Ovary (tissue), 9 donors: ENCODE data around the gene DDX60. TPM values are rescaled to one million over a fixed set of nuclear protein-coding genes. Genes with fewer than 3 reads are reported as not detected.
"Not testable (repeated sequence)": the region's sequence is repeated elsewhere in the genome, so short reads cannot be mapped to it uniquely, and the experiment has no call there.

ENCODE experiments used
- DNase-seq, 5 donors: peaks; one replicate each; pipeline ENCODE4 v3.0.0-alpha.2; 2019 to 2020
- H3K27ac ChIP-seq, 2 donors: fragments of 200-600 bp; one replicate each; pipeline versions ENCODE4 v1.5.1 to v1.8.0; 2019 to 2022
- H3K27me3 ChIP-seq: fragments of 200-600 bp; one replicate; pipeline ENCODE4 v1.8.0; 2022
- H3K36me3 ChIP-seq: fragments of 200-600 bp; sonication (generic); one replicate; pipeline ENCODE4 v1.5.1; 2019
- H3K4me1 ChIP-seq: one replicate; pipeline ENCODE4 v1.8.1; 2013; ENCODE audit warnings: mild to moderate bottlenecking, moderate library complexity; ENCODE audit not compliant: insufficient read depth
- H3K4me3 ChIP-seq: fragments of 200-600 bp; sonication (generic); one replicate; pipeline ENCODE4 v1.5.1; 2017
- H3K9me3 ChIP-seq, 2 donors: fragments of 200-600 bp in 1 of 2; sonication (generic) in 1 of 2; one replicate each; pipeline versions ENCODE4 v1.5.1 to v1.8.1; 2013 to 2019; ENCODE audit warnings: mild to moderate bottlenecking in 1 of 2, moderate library complexity in 1 of 2
- CTCF ChIP-seq, 3 donors: fragments of 450-650 bp in 2 of 3; fragments of 200-600 bp in 1 of 3; IDR thresholded peaks; one replicate each; pipeline versions ENCODE4 v1.5.1 to v1.8.0; 2016 to 2022; ENCODE audit warnings: antibody characterized with exemption in 3 of 3, mild to moderate bottlenecking in 1 of 3
- EP300 ChIP-seq: sonication (generic); formaldehyde crosslinking; IDR thresholded peaks from one replicate; pipeline ENCODE4 v1.6.1; 2017; ENCODE audit warnings: antibody characterized with exemption
- POLR2A ChIP-seq: fragments of 450-650 bp; IDR thresholded peaks from one replicate; pipeline ENCODE4 v1.6.1; 2017; ENCODE audit warnings: antibody characterized with exemption, mild to moderate bottlenecking, moderate library complexity
- WGBS, 3 donors: extraction: QIAGEN DNeasy Blood & Tissue Kit in 1 of 3; methylation state at CpG; one replicate each; pipeline versions ENCODE4 v1.1.5 to v1.1.7; 2013 to 2017; 5-methylcytosine and 5-hydroxymethylcytosine counted together
- intact Hi-C, 4 donors: fragments of 100-400 bp; cut with DNase I; formaldehyde crosslinking; loops; one replicate each; pipeline versions ENCODE4 v1.11.0 to v1.15.1; 2022 to 2023
- polyA plus RNA-seq, 2 donors: library from polyadenylated mRNA; stranded (reverse); fragments of 200-250 nt in 1 of 2; fragments of 350-450 nt in 1 of 2; fragmentation: Illumina TruSeq in 1 of 2; extraction: RNeasy Lipid Tissue Mini Kit (QIAGEN cat#74804) in 1 of 2; gene quantifications; one replicate each; pipeline ENCODE4 v1.2.3, GENCODE V29; 2013 to 2014
- total RNA-seq, 7 donors: library from RNA; depleted of rRNA in 2 of 7; stranded (reverse); fragments of >200 nt in 2 of 7; fragmentation: NEBNext Ultra II Directional in 3 of 7; extraction: Animal tissue kit (Norgen Biotek cat#: 25700) in 3 of 7; gene quantifications; one replicate each; pipeline versions ENCODE4 v1.1.0 to v1.2.4, GENCODE V29; 2016 to 2023
- donor health status: DM: no; HTN: no; CAD: no; lungs with moderate emphysema.
- donor health status: DM: no; HTN: no; CAD: no.
- donor health status: Bipolar disorder and iron deficiency.
- donor health status: DM: yes; HTN: yes; CAD: no.
- donor health status: DM: no; HTN: no; CAD: no.
- donor health status: DM: yes; HTN: yes; CAD: no.

DDX60 gene
- total and polyA plus RNA-seq, 9 donors, result 12.0 to 31.6 (median 24.8) TPM

- no peaks in the 10 kb centered on the region for H3K27me3 ChIP-seq
- WGBS, 3 donors, result 94 to 100% (median 97%) methylated on average over 1 of the region's 1 CpG
- peaks cover 1% of the 10 kb centered on the region for H3K4me1 ChIP-seq
- H3K36me3 ChIP-seq, result no peaks in the 10 kb centered on the region
- intact Hi-C loops, result no loop called here
- no peak overlapping the region for H3K4me3 ChIP-seq
- no peaks in the 10 kb centered on the region for H3K9me3 ChIP-seq
- H3K27ac ChIP-seq, result no peak overlapping the region
- DNase-seq, result no peak
- TF ChIP-seq POLR2A (no peak), CTCF (IDR thresholded peaks at IDR 0.05) (no peak), EP300 (no peak)
These were observed 99.9 kb downstream of the DDX60 start for GRCh38 chr4:168218645-168219044.

- H3K27me3 ChIP-seq, H3K9me3 ChIP-seq, DNase-seq, H3K4me3 ChIP-seq, H3K36me3 ChIP-seq, intact Hi-C loops, H3K27ac ChIP-seq, H3K4me1 ChIP-seq: not testable (repeated sequence)
These were observed 105.0 kb downstream of the DDX60 start for GRCh38 chr4:168213511-168213910.

- no peaks in the 10 kb centered on the region for H3K4me1 ChIP-seq
- no peak for DNase-seq
- no peaks in the 10 kb centered on the region for H3K27me3 ChIP-seq
- WGBS, 3 donors, result 89 to 94% (median 91%) methylated on average over 3 of the region's 3 CpGs
- no peak overlapping the region for H3K27ac ChIP-seq
- H3K36me3 ChIP-seq, result no peaks in the 10 kb centered on the region
- intact Hi-C loops, result no loop called here
- no peak for TF ChIP-seq POLR2A
- no peak overlapping the region for H3K4me3 ChIP-seq
- no peaks in the 10 kb centered on the region for H3K9me3 ChIP-seq
These were observed 105.9 kb downstream of the DDX60 start for GRCh38 chr4:168212656-168213055.

- intact Hi-C loops, result no loop called here
- H3K9me3 ChIP-seq, result peaks cover 0 to 2% of the 10 kb centered on the region in 2 donors
- H3K36me3 ChIP-seq, result no peaks in the 10 kb centered on the region
- no peak for TF ChIP-seq CTCF (IDR thresholded peaks at IDR 0.05)
- TF ChIP-seq POLR2A, result no peak
- TF ChIP-seq EP300, result no peak
- no peaks in the 10 kb centered on the region for H3K27me3 ChIP-seq
- no peak for DNase-seq
- no peaks in the 10 kb centered on the region for H3K4me1 ChIP-seq
- 95 to 96% (median 96%) methylated on average over 3 of the region's 3 CpGs for WGBS, 3 donors
- H3K4me3 ChIP-seq, result no peak overlapping the region
- no peak overlapping the region for H3K27ac ChIP-seq
These were observed 109.5 kb downstream of the DDX60 start for GRCh38 chr4:168208957-168209614.

GRCh38 chr4:168203233-168203911 is 115.2 kb downstream of the DDX60 start:
- intact Hi-C loops, result no loop called here
- 93 to 96% (median 95%) methylated on average over 4 of the region's 4 CpGs for WGBS, 3 donors
- TF ChIP-seq EP300 (no peak), CTCF (IDR thresholded peaks at IDR 0.05) (no peak), POLR2A (no peak)

More at GRCh38 chr4:168203233-168203911, 115.2 kb downstream of the DDX60 start:
- no peak overlapping the region for H3K4me3 ChIP-seq
- no peaks in the 10 kb centered on the region for H3K36me3 ChIP-seq
- H3K9me3 ChIP-seq, result peaks cover 6 to 13% of the 10 kb centered on the region in 2 donors
- H3K4me1 ChIP-seq, result no peaks in the 10 kb centered on the region
- no peaks in the 10 kb centered on the region for H3K27me3 ChIP-seq
- no peak for DNase-seq
- no peak overlapping the region for H3K27ac ChIP-seq
